GM18519 (cell line): Measurements from ENCODE around the gene UNC5A.

ENCODE experiments used
- ATAC-seq: cut with Tn5 transposase; IDR thresholded peaks from one replicate; pipeline ENCODE4 v1.9.1; 2021; ENCODE audit warnings: mild to moderate bottlenecking, moderate library complexity; ENCODE audit not compliant: unreplicated experiment, low FRiP score

UNC5A gene

DNA sequence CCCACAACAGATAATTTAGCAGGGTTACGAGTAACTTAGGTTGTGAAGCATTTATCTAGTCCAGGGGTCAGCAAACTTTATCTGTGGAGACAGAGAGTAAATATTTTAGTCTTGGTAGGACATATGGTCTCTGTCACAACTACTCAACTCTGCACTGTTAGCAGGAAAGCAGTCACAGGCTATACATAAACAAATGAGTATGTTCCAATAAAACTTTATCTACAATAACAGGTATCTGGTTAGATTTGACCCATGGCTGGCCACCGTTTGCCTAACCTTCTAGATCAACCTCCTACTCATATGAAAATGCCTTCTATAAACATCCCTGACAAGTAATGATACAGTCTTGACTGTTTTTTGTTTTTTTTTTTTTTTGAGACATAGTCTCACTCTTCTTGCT lies 101.8 kb downstream of the UNC5A start:
- ATAC-seq = no peak

- no peak for ATAC-seq
These were observed 105.5 kb downstream of the UNC5A start for GRCh38 chr5:176915906-176916305.

DNA sequence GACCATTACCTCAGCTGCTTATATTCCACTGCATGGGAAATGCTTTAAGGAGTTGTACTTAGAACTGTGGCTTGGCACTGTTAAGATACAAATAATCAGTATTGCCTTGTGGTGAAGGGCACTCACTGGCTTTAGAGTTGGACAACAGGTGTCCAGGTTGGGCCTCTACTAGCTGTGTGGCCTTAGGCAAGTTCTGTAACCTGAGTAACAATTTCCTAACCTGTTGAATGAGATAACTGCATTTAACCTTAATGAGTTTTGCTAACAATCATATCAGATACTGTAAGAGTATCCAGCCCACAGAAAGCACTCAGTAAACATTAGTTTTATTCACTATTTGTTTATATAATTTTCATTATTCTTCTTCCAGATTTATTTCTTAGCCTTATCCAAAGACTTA lies 106.0 kb downstream of the UNC5A start:
- no peak for ATAC-seq

- no peak for ATAC-seq
These were observed 108.3 kb downstream of the UNC5A start for GRCh38 chr5:176918613-176919012.

GRCh38 chr5:176921714-176922113 lies 111.4 kb downstream of the UNC5A start:
- no peak for ATAC-seq

- ATAC-seq = no peak
These were observed 112.5 kb downstream of the UNC5A start for GRCh38 chr5:176922817-176923216.

GRCh38 chr5:176927562-176927961 lies 117.2 kb downstream of the UNC5A start:
- ATAC-seq = no peak

DNA sequence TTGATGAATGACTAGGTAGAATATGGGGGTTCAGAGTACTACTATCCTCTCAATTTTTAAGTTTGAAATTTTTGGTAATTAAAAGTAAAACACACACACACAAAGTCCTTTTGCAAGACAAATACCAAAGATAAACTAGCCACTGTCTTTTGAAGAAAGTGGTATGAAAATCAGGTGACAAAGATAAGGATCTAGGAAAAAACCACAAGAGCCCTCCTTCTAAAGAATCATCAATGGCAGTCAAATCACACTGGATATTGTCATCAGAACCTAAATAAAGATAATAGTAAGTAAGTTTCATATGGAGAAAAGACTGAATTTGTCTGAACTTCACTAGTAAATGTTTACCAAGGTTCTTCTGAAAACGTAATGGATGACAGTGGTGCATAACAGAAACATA lies 119.3 kb downstream of the UNC5A start:
- ATAC-seq = no peak
